GM18519 (cell line): ENCODE data around the gene NUDT21.
"Not testable (repeated sequence)": the region's sequence is repeated elsewhere in the genome, so short reads cannot be mapped to it uniquely, and the experiment has no call there.

Experiments
- ATAC-seq: cut with Tn5 transposase; IDR thresholded peaks from one replicate; pipeline ENCODE4 v1.9.1; 2021; ENCODE audit warnings: mild to moderate bottlenecking, moderate library complexity; ENCODE audit not compliant: unreplicated experiment, low FRiP score

The NUDT21 gene

DNA sequence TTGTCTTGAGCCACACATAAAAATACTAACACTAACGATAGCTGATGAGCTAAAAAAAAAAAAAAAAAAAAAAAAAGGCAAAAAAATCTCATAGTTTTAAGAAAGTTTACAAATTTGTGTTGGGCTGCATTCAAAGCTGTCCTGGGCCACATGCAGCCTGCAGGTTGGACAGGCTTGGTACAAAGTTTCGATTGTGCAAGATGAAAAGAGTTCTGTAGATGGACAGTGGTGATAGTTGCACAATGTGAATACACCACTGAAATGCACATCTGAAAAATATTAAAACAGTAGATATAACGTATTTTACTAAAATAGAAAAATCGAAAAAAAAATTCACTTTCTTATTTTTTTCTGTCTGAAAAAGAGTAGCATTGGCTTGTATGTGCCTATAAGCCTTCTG is 68.7 kb downstream of the NUDT21 start:
- ATAC-seq, result no peak

DNA sequence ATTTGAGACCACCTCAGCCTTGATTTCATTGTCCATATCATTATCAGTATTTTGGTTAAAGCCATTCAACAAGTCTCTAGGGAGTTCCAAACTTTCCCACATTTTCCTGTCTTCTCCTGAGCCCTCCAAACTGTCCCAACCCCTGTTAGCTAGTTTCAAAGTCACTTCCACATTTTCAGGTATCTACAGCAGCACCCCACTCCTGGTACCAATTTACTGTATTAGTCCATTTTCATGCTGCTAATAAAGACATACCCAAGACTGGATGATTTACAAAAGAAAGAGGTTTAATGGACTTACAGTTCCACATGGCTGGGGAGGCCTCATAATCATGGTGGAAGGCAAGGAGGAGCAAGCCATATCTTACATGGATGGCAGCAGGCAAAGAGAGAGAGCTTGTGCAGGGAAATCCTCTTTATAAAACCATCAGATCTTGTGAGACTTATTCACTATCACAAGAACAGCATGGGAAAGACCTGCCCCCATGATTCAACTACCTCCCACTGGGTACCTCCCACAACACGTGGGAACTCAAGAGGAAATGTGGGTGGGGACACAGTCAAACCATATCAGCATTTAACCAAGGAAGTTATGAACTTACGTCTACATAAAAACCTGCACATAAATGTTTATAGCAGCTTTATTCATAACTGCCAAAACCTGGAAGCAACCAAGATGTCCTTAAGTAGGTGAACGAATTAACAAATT is 70.2 kb downstream of the NUDT21 start:
- ATAC-seq, result not testable (repeated sequence)
